HG03139 (cell line): Measurements from ENCODE around the gene SCP2.

Source experiments
- ATAC-seq: cut with Tn5 transposase; IDR thresholded peaks from one replicate; pipeline ENCODE4 v1.9.1; 2021; ENCODE audit not compliant: unreplicated experiment

The SCP2 gene

DNA sequence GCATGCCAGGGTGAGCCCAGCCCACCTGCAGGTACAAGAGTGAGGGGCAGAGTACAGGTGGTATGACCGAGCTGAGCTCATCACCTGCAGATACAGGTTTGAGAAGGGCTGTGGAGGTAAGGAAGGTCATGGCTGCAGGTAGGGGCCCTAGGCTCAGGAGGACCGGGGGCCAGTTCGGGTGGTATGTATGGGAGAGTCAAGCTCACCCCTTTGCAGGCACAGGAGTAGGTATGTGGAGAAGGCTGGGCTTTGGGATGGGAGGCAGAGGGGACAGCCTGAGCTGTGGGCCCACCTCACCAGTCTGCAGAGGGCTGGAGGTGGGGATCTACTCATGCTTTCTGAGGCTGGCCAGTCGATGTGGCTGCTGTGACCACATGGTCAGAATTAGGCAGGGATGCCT lies 152.2 kb downstream of the SCP2 start:
- no peak for ATAC-seq

DNA sequence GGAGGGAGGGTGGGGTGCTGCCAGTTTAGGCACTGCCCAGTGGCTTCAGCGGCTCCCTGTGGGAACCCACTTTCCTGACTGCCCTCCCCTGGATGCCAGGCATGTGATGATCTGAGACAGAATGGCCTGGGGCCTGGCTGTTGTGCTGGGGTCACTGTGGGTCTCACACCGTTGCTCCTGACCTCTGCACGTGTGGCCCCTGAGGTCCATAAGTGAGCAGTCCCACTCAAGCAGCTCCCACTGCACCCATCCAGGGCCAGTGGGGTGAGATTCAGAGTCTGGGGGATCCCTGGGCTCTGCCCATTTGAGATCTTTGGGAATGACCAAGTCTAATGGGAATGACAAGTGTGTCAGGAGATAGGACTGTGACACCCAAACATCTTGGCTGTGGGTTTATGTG lies 153.0 kb downstream of the SCP2 start:
- ATAC-seq = no peak

DNA sequence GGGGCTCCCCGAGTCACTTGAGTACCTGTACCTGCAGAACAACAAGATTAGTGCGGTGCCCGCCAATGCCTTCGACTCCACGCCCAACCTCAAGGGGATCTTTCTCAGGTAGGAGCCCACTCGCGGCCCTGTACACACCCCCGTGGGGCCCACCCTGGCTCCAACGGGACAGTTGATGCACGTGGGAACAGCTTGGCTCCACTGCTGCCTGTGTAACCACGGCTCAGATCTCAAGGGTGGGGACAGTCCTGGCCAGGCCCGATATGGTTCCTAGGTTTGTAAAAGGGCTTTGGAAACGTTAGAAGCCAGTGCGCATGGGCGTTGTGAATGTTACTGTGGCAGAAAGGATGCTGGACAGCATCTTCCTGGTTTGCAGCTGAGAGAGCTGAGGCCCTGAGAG lies 153.7 kb downstream of the SCP2 start:
- no peak for ATAC-seq

DNA sequence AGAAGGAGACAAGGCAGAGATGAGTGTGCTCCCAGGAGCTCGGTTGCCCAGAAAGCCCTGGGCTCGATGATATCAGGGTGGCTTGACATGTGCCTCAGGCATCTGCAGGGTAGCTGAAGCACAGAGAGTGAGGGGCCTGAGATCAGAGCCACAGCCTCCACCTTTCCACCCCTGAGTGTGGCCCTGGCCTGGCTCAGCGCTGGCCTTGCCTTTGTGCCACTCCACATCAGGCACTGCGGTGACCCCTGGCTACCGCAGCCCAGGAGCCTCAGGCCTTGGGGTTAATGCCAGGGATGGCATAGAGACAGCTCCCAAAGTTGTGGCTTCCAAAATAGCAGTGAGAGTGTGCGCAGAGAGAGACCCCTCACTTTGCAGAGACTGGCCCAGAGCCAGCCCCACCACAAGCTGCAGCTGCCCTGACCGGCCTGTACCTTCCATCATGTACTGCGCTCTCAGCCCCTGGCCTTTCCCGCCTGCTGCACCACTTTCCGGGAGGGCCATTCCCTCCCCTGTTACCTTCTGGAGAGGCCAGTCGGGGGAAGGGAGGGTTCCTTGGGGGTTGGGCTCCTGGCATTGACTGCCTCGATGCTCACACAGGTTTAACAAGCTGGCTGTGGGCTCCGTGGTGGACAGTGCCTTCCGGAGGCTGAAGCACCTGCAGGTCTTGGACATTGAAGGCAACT lies 154.4 kb downstream of the SCP2 start:
- no peak for ATAC-seq

DNA sequence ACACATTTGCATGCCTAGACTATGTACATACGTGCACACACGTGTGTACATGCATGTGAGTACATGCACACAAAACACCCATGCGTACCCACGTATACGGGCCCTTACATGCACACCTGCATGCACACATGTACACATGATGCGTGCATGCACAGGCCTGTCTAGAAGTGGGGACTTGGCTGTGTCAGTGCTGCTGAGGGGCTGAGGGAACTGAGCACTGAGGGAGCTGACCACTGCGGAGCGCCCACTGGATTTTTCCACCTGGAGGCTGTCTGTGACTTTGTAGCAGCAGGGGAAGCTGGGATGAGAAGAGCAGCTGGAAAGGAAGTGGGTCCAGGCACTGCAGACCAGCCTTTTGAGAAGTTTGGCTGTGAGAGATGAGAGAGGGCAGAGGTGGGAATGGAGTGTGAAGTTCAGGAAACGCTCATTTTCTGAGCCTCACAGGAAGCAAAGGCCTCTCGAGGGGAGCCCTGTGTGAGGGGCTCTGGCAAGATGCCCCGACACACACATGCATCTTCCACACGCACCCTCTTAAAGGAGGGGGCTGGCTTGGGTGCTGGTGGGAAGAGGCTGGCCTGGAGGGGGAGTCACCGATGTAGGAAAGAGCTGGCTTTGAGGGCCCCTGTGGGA lies 155.9 kb downstream of the SCP2 start:
- no peak for ATAC-seq

DNA sequence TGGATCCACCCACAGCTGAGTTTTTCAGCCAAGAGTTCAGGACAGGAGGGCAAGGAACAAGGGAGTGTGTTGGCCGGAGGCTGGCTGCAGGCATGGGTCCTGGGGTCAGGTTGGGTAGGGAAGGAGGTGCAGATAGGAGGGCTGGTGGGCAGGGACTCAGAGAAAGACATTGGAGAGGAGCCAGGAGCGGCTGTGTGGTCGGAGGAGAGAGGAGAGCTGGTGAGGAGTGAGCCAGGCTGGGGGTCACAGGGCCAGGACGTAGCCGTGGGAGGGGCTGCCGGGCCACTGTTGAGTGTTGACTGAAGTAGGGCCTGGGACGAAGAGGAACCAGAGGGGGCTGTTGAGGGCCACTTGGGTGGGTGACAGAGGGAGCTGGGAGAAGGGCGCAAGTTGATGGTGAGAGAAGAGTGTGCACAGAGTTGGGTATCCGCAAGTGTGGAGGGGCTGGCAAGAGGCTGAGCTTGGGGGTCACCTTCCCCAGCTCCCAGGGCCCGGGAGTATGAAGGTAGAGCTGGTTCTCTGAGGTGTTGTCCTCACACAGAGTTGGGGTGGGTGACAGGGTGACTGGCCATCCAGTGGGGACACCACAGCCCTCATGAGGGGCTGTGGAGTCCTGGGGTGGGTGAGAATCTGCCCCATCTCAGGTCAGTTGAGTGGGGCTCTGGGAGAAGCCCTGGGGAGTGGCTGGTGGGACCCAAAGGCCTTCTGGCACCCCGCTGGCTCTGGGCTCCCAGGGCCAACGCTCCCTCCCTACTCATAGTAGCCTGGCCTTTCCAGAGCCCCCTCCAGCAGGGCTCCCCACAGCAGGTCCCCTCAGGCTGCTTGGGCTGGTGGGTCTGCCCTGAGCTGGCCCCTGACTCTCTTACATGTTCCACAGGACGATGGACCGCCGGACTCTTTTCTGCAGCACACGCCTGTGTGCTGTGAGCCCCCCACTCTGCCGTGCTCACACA lies 156.8 kb downstream of the SCP2 start:
- no peak for ATAC-seq

DNA sequence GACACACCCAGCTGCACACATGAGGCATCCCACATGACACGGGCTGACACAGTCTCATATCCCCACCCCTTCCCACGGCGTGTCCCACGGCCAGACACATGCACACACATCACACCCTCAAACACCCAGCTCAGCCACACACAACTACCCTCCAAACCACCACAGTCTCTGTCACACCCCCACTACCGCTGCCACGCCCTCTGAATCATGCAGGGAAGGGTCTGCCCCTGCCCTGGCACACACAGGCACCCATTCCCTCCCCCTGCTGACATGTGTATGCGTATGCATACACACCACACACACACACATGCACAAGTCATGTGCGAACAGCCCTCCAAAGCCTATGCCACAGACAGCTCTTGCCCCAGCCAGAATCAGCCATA lies 157.5 kb downstream of the SCP2 start:
- no peak for ATAC-seq

DNA sequence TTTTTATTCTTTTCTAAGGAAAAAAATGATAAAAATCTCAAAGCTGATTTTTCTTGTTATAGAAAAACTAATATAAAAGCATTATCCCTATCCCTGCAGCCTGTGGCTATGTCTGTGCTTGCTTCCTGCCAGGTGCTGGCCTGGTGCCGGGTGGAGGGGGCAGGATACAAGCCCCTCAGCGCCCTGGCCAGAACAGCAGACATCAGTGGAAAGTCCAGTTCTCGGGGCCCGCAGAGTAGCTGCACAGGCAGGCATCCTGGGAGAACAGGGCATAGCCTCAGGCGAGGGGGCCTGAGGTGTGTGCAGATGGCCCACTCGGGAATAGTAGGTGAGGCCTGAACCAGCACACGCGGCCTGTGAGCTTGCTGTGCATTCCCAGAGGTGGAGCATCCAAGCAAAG lies 158.3 kb downstream of the SCP2 start:
- ATAC-seq = no peak

DNA sequence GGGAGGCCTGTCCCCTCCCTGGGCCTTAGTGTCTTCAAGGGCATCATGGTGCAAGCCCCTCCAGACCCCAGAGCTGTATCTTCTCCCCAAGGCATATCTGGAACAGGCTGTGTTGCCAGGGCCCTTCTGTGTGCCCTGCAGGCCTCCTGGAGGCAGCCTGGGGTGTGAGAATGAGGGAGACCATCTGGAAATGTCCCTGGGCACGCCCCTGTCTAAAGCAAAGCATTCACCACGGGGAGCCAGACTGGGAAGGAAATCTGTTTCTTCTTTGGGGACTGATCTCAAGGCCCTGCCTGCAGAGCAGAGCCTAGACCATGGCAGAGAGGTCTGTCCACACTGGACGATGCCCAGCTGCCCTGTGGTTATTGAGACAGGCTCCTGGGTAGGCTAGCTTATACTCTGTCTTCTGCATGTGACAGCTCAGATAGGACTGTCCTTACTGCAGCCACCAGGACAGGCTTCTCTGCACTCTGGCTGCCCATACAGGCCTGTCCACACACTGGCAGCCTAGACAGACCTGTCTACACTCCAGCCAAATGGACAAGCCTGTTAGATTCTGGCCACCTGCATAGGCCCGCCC lies 159.5 kb downstream of the SCP2 start:
- no peak for ATAC-seq

DNA sequence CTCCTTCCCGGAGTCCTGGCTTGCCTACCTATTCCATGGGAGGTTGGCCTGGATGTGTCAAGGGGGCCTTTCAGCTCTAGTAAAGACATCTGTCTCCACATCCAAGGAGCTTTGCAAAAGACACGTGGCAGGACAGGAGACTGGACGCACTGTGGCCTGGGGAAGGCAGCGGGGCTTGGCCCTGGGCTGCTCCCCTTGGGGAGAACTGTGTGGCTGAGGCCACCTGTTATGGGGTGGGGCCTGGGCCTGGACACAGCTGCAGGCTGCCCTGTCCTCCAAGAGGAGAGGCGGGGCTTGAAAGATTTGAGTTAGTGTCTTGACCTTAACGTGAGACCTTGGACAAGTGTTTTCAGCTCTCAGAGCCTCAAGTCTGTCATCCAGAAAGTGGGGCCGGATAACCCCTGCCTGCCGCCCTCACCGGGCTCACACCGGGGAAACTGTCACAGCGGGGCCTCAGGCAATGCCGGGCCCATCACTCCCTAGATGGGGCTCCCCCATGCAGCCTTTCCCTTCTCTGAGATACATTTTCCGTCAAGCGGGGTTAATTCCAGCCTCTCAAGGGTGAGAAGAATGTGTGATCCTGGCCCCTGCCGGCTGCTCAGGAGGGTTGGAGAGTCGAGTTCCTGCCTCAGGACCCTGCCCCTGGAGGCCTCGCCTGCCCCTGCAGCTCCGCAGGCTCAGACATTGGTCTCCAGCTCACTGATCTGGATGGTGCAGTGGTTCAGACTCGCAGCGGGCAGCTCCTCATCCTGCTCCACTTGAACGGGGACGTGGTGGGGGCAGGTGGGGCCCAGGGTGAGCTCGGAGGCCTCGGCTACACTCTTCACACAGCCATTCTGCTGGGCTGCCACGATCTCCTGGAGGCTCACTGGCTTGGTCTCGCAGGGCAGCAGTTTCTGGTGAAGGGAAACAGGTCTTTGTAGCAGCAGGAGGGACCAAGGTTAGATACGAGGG lies 160.5 kb downstream of the SCP2 start:
- no peak for ATAC-seq

DNA sequence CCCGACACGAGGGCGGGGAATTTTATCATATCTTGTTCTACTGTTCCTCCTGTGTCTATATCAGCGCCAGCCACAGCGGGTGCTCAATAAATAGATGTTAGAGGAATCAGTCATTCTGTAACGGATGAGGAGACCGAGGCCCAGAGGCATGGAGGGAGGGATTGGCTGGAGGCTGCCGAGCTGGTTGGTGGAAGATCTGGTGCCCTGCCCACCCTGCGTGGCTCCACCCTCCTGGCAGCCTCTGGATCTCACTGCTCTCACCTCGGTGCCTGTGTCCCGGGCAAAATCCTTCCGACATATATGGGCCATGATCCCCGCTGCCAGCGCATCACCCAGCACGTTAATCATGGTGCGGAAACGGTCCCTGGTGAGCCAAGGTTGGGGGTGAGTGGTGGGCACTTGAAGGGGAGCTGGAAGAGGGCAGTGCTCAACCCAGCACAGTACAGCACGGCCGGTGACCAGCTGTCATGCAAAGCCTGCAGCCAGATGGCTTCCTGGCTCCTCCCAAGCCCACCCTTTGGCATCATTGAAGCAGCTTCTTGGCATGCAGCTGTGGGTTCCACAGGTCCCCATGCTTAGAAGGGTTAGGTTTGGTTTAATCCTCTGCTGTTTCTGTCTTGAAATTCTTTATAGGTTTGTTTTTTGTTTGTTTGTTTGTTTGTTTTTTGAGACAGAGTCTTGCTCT lies 161.7 kb downstream of the SCP2 start:
- ATAC-seq = no peak

DNA sequence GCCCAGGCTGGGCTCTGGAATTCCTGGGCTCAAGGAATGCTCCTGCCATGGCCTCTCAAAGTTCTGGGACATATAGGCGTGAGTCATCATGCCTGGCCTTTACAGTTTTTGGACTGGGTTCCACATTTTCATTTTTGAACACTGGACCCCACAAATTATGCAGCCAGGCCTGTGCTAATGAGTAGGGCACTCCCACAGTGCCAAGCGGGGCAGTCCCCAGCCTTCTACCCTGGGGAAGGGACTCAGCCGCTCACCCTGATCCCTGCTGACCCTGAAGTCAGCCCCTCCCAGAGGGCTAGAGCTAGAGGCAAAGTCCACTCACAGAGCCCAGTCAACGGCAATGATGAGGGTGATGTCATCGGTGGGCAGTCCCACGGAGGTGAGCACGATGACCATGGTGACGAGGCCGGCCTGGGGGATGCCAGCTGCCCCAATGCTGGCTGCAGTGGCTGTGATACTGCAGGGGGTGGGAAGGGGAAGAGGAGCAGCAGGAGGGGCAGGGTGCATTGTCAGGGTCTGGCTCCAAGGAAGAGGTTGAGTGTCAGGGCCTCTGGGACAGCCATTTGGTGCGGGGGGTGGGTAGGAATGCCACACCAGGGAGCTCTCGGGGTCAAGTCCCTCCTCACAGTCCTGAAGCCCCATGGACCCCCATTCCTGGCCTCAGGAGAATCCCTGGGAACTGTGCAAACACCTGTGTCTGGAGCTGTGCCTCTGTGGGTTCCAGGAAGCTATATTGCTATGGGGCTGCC lies 162.6 kb downstream of the SCP2 start:
- ATAC-seq = no peak

DNA sequence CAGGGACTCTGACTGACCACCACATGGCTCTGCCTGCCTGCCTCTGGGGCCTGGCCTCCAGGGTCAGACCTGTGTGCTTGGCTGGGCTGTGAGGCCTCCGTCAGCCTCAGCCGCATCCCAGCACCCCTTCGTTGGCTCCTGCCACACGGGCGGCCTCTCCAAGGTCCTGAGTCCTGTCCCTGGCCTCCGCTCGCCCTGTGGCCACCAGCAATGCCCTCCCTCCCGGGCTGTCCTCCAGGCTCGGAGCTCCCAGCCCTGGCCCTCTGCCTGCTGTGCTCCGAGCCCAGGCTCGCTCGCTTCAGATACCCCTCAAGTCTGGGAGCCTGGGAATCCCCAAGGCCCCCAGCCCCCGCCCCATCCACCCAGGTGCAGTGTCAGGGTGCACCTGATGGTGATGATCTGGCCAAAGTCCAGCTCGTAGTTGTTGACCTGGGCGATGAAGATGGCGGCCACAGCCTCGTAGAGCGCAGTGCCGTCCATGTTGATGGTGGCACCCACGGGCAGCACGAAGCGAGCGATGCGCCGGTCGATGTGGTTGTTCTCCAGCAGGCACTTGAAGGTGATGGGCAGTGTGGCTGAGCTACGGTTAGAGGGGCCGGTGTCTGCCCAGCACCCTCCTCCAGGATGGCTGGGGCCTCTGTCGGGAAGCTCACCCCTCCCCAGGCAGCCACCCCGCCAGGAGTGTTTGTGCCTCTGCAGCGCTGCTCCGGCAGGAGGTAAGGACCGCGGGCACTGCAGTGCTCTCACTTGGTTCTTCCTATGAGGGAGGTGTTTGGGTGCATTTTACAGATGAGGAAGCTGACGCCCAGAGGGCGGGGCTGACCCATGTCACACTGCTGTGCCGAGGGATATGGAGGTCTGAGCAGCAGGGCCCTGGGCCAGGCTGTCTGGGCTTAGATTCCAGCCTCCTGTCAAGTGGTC lies 163.4 kb downstream of the SCP2 start:
- ATAC-seq = no peak

DNA sequence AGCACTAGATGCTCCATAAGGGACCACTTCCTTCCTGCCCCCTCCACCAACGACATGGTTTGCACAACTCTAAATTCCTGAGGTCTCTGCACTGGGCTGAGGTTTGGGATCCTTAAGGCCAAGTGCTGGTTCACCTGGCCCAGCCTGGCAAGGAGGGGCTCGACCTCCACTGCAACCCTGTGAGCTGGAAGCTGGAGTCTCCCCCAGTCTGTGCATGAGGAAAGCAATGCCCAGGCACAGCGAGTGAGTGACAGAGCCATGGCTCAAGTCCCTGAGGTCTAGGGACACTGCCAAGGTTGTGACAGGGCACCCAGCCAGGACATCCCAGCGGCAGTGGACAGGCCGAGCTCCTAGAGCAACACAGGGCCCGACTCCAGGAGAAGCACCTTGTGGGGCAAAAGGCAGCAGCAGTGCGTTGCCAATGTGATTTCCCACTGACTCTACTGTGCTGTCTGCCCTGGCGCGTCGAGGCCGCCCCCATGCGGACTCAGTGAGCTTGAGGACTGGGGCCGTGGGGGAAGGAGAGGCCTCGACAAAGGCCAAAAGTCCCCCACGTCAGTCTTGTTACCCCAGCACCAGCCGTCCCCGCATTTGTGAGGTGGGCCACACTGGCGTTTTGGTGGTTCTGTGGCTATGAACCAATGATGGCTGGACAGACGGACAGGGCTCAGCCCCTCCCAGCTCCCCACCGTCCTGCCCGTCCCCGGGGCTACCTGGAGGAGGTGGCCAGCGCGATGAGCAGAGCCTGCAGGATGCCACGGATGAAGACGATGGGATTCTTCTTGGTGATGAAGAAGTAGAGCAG lies 165.0 kb downstream of the SCP2 start:
- ATAC-seq = no peak

DNA sequence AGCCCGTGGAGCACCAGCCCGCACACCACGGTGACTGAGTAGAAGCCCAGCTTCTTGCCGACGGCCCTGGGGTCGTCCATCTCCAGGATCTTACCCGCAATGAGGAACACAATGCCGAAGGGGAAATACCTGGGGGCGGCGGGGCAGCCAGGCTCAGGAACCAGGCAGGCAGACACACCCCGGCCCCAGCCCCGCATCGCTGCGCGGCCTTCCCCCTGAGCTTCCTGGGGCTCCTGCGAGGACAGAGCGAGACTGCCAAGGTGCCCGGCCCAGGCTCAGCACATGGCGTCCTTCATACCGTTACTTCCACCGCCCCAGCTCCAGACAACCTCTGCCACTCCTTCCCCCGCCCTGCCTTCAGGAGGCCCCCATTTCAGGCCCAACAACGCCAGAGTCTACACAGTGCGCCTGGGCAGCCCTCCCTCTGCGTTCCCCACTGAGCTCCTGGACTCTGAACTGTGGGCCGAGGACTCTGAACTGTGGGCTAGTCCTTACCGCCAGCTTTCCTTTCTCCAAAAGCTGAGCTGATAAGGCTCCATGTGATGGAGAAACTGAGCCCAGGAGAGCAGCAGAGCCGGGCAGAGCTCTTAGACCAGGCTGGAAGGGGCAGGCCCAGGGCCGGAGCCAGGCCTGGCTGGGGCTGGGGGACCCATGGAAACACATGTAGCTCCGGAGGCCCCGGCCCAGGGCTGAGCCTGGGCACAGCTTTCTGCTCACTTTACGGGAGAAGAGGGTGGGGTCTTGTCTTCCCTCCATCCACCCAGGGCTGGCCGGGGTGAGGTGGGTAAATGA lies 165.8 kb downstream of the SCP2 start:
- no peak for ATAC-seq

DNA sequence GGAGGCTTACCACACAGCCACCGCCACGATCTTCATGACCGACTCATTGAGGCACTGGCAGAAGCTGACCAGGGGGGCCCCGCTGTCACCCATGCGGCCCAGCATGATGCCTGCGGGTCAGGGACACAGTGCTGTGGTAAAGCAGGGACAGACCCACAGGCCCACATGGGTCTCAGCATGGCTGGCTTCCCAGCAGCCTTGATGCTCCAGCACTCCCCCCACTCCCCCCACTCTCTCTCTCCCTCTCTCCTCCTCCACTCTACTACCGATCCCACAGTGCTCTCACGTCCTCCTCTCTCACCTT lies 166.3 kb downstream of the SCP2 start:
- ATAC-seq = no peak
